HG02943 (cell line): ENCODE results near the gene CEP44.
"Not testable (repeated sequence)": the region's sequence is repeated elsewhere in the genome, so short reads cannot be mapped to it uniquely, and the experiment has no call there.

Source experiments
- ATAC-seq: cut with Tn5 transposase; IDR thresholded peaks from one replicate; pipeline ENCODE4 v1.9.1; 2021; ENCODE audit warnings: mild to moderate bottlenecking, low read depth, moderate library complexity; ENCODE audit not compliant: unreplicated experiment

Gene CEP44, protein sequence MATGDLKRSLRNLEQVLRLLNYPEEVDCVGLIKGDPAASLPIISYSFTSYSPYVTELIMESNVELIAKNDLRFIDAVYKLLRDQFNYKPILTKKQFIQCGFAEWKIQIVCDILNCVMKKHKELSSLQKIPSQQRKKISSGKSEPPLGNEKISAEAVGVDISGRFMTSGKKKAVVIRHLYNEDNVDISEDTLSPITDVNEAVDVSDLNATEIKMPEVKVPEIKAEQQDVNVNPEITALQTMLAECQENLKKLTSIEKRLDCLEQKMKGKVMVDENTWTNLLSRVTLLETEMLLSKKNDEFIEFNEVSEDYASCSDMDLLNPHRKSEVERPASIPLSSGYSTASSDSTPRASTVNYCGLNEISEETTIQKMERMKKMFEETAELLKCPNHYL

DNA sequence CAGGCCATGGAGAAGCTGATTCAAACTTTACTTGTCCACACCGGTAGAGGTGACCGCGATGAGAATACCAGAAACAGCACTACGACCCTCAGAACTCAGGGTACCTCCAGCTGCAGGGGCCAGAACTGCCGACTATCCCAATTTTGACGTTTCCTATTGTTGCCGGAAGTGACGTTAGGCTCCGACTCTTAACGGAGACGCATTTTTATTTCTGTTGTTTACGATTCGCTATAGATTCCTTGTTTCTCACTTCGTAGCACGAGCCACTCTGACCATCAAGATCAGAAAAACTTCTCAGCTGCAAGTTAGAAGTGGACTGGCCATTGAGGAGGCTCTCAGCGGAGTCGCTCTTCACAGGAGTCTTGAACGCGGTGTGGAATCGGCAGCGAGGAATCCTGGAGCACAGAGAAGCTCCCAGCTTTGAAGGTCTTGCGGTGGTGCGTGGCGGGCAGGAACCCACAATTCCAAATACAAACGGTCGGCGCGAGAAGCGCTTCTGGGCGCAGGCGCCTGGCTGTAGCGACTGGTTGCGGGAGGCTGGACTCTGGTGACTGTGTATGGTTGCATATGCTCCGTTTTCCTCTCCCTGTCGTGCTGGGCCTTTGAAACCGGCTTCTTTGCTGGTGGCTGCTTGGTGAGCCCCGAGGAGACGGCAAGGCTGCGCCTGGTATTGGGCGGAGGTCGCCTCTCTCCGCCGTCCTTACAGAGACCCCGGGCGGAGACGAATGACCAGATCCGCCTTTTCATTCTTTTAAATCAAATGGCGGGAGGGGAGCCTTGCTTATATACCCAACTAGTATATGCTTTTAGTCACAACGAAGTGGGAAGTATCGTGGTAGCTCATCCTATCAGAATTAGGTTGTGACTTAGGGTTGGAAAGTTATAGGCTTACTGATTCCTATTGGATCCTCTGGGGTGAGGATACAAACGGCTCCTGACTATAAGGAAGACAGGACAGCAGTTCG, at the start of gene CEP44, which contains the start of gene FBXO8:
TSS of gene CEP44 (plus strand) at position 405 of the 965 bp plus-strand sequence. CDS start 15,211 bp downstream, outside the sequence.
TSS of gene FBXO8 (minus strand) at position 161 of the 965 bp plus-strand sequence. CDS start 20,575 bp downstream, outside the sequence.
- peak; percentile 69 for ATAC-seq

DNA sequence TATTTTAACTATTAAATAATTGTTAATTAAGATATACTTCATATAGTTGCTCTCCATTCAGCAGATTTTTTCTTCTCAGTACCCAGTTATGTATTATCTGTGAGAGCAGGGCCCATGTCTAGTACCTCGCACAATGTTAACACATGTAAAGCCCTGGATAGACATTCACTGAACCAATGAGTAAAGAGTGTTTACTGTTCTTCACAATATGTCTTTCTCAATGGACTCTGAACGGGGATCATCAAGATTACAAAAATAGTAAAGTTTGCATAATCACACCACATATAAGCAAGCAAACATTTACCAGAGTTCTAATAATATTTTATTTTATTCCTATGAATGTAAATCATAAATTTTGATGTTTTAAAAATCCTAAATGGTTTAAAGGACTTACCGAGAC, 47.4 kb upstream of the CEP44 start:
- no peak for ATAC-seq

DNA sequence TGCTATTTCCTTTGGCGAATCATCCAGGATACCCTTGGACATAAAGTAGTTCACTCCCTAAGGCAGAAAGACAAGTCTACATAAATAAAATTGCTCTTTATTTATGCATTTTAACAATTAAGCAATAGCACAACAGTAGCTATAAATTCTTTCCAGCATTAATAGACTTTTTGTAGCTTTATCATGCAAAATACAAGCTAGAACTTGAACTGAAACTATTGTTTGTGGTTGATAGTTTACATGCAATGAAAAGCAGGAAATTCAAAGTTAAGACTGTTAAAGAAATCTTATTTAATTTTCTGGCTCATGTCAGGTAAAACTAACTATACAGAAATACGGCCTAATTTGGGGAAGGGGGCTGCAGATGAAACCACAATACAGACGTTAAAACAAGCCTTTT, 42.5 kb upstream of the CEP44 start:
- ATAC-seq = no peak

DNA sequence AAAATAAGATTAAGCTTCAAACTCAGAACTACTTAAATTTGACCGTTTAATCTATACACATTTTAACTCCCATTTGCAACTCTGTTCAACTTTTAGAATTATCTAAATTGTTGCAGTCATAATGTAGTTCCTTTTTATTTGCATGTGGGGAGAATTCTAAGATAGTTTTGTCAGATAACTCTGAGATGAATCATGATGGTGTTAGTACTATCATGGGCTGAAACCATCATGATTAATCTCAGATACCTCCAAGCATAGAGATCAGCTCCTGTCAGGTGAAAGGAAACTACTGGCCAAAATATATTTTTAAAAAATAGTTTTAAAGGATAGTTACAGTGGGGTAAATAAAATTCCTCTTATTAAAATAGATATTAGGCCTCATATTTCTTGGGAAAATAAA, 39.3 kb upstream of the CEP44 start:
- ATAC-seq = no peak

DNA sequence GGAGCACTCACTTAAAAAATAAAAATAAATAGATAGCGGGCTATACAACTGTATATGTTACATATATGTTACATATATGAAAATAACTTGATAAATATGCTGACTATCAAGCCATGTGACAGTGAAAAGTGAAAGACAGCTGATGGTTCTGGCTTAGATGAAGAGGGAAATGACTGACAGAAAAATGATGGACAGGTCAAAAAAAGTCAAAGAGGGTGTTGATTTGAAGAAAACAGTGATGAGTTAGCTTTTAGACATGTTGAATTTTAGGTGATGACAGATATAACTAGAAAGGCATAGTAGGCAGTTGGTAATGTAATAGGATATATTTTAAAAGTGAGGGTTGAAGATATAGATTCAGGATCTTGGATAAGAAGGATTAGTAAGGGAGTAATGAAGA, 38.0 kb upstream of the CEP44 start:
- no peak for ATAC-seq

DNA sequence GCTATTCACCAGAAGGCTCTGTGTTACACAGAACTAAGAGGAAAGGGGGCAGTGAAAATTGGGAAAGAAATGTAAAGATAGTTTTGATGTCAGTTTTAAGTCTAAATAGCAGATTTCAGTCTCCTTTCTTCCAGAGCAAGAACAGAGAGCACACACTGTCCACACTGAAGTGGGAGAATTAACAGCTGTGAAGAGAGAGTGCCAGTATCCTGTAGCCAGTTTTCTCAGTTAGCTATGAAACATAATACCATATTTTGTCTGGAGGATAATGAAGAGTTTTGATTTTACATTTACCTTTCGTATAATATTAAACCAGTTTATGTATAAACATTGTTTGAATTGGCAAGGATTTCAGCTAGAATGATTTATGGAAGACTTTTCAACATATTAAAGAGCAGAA, 35.3 kb upstream of the CEP44 start:
- no peak for ATAC-seq

DNA sequence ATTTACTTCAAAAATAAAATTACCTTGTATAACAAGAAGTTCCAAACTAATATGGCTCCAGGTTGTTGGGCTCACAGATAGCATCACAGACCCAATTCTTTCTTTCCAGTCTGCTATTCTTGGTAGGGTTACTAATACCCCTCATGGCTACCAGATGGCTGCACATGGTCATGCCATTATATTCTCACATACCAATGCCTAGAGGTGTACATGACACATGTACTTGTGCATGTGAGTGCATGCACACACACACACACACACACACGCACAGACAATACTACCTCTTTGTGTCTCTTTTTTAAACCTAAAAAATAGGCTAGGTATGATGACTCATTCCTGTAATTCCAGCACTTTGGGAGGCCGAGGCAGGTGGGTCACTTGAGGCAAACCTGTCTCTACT, 31.3 kb upstream of the CEP44 start:
- ATAC-seq = no peak

DNA sequence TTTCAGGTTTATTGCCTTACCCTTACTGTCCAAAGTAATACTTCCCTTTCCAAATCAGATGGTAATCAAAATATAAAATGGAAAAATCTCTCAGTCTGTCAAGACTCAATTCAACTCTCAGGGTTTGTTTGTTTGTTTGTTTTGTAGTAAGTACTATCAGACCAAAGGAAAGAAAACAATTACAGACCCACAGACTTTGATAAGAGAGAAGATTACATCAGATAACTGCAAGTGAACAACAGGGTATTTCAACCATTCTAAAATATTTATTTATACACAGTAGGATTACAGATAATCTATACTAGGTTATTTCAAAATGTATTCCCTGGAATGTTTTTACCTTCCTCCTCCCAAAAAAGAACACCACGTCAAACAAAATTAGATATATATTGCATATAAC, 29.1 kb upstream of the CEP44 start:
- no peak for ATAC-seq

DNA sequence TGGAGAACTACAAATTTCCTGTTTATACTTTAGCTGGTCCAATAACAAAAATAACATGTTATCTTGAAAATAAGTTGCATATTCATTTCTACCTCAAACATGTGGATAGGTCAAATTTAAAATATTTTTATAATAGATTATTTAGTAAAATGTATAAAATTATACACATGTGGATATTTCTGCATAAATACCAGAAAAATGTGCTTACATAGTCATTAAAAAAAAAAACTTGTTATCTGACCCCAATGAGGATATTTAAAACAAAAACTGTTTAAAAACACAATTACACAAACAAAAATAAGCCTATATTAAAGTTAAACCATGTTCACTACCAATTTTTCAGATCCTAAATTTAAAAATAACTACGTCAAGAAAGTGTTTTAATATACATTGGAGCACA, 28.3 kb upstream of the CEP44 start:
- ATAC-seq = no peak

DNA sequence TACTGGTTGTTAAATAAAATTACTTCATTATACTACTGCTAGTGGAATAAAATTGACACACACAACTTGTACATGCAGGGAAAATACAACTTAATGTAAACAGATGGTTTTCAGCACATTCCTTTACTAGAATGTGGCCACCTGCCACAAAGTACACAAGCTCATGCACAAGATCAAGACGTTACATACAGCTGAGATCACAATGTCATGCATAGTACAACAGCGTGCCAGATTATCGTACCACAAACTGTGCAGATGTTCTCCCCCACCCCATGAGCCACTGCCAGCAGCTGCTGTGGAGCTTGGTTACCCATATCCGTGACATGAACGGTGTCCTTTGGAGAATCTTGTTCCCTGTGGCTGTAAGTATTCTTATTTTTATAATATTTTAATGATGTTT, 27.9 kb upstream of the CEP44 start:
- ATAC-seq = no peak

DNA sequence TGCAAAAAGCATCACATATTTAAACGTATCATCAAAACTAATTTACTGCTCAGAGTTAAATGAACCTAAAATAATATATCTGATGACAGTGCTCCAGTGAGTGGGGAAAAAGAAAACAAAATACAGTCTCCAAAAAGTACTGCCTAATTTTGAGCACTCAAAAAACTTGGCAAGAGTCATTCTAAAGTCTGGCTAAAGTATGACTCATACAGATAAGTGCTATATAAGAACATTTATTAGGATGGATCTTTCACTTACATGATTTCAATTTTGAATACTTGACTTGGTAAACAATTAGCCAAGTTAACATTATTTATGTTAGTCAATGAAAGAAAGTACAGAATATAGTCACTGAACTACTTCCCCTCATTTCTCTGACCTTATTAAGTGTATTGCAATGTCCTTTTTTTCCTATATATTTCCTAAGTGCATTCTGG, 27.4 kb upstream of the CEP44 start:
- no peak for ATAC-seq

DNA sequence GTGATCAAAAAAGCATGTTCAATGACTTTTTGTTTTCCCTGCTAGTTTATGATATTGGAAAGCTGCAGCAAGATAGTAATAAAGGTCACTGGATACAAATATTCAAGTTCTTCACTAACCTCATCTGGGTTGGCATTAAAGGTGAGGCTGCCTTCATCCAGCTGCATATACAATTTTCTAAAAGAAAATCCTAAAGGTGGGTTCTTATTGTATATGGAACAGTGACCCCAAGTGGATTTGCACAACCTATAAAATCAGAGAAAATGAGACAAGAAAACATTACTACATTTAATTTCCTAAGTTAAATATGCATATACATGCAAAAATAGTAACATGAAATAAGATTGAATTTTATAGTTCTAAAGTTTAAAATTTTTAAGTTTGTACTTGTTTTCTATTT, 24.1 kb upstream of the CEP44 start:
- ATAC-seq = no peak

DNA sequence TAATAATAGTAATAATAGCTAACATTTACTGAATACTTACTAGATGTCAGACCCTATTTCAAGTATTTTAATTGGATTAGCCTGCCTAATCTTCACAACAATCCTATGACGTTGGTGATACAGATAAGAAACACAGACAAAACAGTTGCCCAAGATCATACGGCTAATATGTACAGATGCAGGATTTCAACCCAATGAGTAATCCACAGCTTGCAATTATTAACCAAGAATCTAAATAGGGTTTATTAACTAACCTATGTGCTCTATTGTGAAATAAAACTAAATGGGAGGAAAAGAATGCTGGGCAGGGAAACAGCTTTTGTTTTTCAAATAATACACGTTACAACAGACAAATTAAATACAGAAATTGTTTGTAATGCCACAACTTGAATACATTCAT, 23.6 kb upstream of the CEP44 start:
- ATAC-seq = peak; percentile 65

DNA sequence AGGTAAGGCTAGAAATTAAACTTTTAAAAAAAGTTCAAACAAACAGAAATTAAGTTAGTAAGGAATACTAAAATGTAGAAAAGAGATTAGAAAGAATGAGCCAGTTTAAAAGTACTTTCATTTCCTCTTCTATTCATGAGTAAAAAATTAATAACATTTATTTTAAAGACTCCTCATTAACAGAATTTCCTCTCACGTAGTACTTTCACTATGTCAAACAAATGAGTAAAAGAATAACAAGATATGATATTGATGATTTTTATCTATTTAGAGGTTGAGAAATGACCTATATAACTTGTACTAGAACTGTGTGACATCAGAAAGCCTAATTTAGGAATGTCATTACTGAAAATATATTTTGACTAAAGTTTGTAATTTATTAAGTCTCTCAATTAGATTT, 22.3 kb upstream of the CEP44 start:
- not testable (repeated sequence) for ATAC-seq

DNA sequence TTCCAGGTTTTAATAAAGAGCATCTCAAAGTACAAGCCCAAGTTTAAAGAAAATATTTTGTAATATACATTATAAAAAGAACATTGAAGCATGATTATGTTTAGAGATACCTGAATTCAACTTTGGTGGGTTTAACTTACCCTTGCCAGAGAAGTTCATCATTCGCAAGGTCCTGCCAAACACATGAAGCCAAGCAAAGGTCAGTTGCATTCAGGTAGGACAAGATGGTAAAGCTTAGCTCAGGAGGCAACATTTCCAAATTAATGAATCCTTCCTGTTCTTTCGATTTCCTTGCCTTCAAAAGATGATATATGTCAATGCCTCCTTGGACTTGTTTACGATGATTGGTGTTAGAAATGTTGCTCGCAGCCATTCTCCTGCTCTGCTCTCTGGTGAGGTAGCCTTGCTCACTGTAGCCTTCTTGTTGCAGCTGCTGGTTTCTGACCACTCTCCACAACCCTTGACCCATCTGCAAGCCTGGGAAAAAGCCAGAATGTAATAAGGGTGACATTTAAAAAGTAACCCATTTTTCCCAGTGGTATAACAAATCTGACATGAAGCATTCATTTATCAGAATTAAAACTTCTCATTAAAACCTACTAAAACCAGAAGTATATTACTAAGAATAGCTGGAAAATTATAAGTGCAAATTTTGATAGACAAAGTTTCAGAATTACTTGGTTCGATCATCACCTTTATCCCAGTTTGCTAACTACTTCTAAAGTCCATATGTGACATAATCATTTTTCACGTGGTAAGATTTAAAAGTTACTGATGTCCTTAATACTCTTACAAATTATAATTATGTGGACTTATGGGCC, 20.9 kb upstream of the CEP44 start:
- ATAC-seq = no peak

DNA sequence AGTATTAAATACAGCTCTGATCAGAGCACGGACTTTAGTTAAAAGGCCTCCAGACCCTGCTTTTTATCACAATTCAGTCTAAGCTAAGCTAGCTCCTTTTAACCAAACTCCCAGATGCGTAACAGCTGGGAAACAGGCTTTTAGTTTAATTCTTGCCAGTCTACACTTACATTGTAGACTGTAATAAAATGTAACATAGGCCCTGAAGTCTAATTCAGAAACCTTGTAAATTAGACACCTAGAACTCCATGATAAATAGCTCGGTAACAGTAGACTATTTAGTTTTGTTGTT, 20.3 kb upstream of the CEP44 start:
- no peak for ATAC-seq

DNA sequence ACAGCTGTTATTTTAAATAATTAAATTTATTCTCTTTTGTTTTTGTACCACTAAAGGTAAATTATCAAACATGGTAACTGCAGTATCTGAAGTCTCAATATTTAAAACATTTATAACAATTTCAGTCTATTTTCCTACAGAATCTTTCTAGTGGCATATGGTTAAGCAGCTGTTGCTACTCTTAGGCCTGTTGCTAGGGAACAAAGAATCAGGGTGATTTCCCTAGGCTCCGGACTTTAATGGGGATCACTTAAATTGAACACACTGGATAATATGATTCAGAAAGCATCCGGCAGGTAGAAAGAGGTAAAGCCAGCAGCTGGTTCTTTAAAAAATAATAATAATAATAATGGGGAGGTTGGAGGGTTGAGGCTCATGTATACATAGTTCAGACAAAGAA, 17.8 kb upstream of the CEP44 start:
- ATAC-seq = no peak

DNA sequence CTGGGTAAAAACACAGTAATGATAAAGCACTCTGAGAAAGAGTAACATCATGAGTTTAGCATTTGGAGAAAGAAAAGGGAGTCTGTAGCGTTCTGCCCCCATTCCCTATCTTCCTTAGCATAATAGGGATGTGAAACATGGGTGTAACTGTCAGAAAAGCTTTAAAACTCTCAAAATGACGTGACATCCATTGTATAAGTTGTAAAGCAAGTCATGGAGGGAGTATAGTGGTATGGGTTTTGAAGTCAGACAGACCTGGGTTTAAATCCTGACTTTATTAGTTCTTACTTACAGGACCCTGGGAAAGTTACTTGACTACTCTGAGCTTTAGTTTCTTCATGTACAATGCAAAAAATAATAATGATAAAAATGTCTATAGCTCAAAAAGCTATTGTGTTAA, 17.3 kb upstream of the CEP44 start:
- ATAC-seq = no peak

DNA sequence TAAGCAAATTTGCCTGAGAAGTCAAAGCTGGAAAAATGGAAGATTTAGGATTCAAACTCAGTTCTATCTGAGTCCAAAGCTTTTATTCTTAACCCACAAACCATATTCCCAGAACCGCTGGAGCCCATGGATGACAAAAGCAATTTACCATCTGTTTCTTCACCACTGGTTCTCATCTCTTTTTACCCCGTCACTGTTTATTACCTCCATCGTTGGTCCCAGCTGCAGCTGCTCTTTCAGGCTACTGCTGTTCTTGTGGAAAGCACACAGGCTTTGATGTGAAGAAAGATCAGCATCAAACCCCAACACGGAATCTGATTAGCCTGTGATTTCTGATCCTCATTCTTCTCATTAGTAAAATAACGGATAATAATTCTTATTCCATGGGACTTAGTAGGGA, 9.8 kb upstream of the CEP44 start:
- no peak for ATAC-seq

DNA sequence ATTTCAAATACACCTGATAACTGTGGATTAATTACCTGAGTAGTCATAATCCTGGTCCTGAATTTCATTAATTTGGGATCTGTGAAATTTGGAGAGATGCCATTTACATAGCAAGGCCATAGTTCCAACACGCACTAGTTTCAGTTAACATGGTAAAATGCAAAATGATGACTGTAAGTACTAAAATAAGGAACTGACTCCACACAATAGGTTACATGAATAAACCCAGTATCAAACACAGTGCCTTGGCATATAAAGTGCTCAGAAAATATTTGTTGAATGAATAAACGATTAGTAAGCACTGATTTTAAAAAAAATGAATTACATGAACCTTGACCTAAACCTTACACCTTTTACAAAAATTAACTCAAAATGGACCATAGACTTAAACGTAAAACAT, 9.3 kb upstream of the CEP44 start:
- ATAC-seq = no peak

DNA sequence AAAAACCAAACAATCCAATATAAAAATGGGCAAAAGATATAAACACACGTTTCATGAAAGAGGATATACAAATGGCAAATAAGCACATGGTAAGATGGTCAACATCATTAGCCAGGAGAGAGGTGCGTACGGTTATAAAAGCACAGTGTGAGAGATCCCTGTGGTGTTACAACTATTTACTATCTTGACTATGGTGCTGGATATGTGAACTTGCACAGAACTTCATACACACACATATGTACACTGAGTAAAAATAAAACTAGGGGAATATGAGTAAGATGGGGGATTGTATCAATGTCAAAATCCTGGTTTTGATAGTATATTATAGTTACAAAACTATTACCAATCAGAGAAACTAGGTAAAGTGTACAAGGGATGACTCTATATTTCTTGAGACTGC, 8.6 kb upstream of the CEP44 start:
- ATAC-seq = no peak
